ENCODE results near the gene BICRAL. TPM values are rescaled to one million over a fixed set of nuclear protein-coding genes. Genes with fewer than 3 reads are reported as not detected.
A peak's percentile ranks its signal among the peaks of the same experiment; 100 is the strongest.

The BICRAL gene
- total and polyA plus RNA-seq, 9 of the 15 experiments (the other 6 are each of a cell fraction or from before 2014, with no cell fraction given) = 1.2 to 11.9 (median 5.6) TPM

- TF ChIP-seq CUX1 (CRISPR knock-in tag; IDR thresholded peaks at IDR 0.05) (0 out of 2 replicates have a peak, but pooled peaks have one; percentile 24), PRDM10 (IDR thresholded peaks at IDR 0.05; ENCODE audit: partially characterized antibody) (peak; percentile 5), CREB1 (IDR thresholded peaks at IDR 0.05) (peak; percentile 53), CREB1 (CRISPR knock-in tag; IDR thresholded peaks at IDR 0.05) (no peak), ZNF589 (CRISPR knock-in tag; IDR thresholded peaks at IDR 0.05; ENCODE audit: low read depth) (peak; percentile 77), ZKSCAN1 (IDR thresholded peaks at IDR 0.05; ENCODE audit: low read depth, low read length) (no peak), NR4A1 (CRISPR knock-in tag; IDR thresholded peaks at IDR 0.05) (no peak), NR4A1 (tag; IDR thresholded peaks at IDR 0.05) (peak; percentile 81), CHD1 (IDR thresholded peaks at IDR 0.05; ENCODE audit: low read length) (peak; percentile 39), FUS (optimal IDR thresholded peaks at IDR 0.05; ENCODE audit: low read depth, low read length) (peak; percentile 82), HDAC6 (IDR thresholded peaks at IDR 0.05; ENCODE audit: low read depth, low read length) (no peak; the same call in 1 of the 2 replicates), BMI1 (IDR thresholded peaks at IDR 0.05; ENCODE audit: low read length) (no peak), CEBPG (CRISPR knock-in tag; IDR thresholded peaks at IDR 0.05) (peak; percentile 9; the same call in 1 of the 2 replicates), CEBPG (tag; conservative IDR thresholded peaks at IDR 0.05 in 1 of 2, IDR thresholded peaks at IDR 0.05 in 1 of 2) (no peak), PTRF (tag; IDR thresholded peaks at IDR 0.05) (no peak), HNRNPH1 (optimal IDR thresholded peaks at IDR 0.05; ENCODE audit: low read depth, low read length) (peak; percentile 32), TAF9B (IDR thresholded peaks at IDR 0.05; ENCODE audit: partially characterized antibody) (peak; percentile 79), SMARCA4 (IDR thresholded peaks at IDR 0.05) (0 out of 2 replicates have a peak, but pooled peaks have one; percentile 30), PYGO2 (tag; IDR thresholded peaks at IDR 0.05) (no peak)
- TF ChIP-seq, protein P1, sequence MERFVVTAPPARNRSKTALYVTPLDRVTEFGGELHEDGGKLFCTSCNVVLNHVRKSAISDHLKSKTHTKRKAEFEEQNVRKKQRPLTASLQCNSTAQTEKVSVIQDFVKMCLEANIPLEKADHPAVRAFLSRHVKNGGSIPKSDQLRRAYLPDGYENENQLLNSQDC (CRISPR knock-in tag; IDR thresholded peaks at IDR 0.05) = 0 out of 2 replicates have a peak, but pooled peaks have one; percentile 10
Observed at GRCh38 chr6:42783177-42783875, 1.5 kb downstream of the BICRAL start (continued).

Measured in K562 (cell line).